H1 (cell line): ENCODE data around the gene CTIF. TPM values are rescaled to one million over a fixed set of nuclear protein-coding genes. Genes with fewer than 3 reads are reported as not detected.
A peak's percentile ranks its signal among the peaks of the same experiment; 100 is the strongest.

Source experiments
- CTCF ChIA-PET: fragments of 300-600 bp; sonication (Branson Sonifier 250); formaldehyde crosslinking; loops from one replicate; lab custom pipeline; 2021; ENCODE audit not compliant: partially characterized antibody; lab: Charles Lee
- POLR2A ChIA-PET: fragments of 300-600 bp; sonication (Branson Sonifier 250); formaldehyde crosslinking; loops from one replicate; lab custom pipeline; 2021; ENCODE audit warnings: inconsistent platforms; ENCODE audit not compliant: partially characterized antibody; lab: Charles Lee
- DNase-seq, 2 experiments: peaks; one replicate each; pipeline versions ENCODE4 v3.0.0 to v3.0.0-alpha.2; 2010 to 2022; ENCODE audit warnings: low spot score in 2 of 2, low read depth in 1 of 2, mixed read lengths in 1 of 2
- FAIRE-seq: peaks from 2 replicates; lab custom pipeline; 2011; peaks lifted over from hg19 to GRCh38; lab: Jason Lieb, UNC
- H2AFZ ChIP-seq: 2 replicates; pipeline ENCODE4 v1.8.1; 2012; ENCODE audit warnings: low read length, inconsistent platforms
- H2AK5ac ChIP-seq: 2 replicates; pipeline ENCODE4 v1.6.1; 2013; ENCODE audit warnings: low read depth, low read length
- H2BK120ac ChIP-seq: replicated peaks from 2 replicates; pipeline ENCODE3; 2013; ENCODE audit warnings: low read depth, low read length, inconsistent platforms
- H2BK12ac ChIP-seq: 2 replicates; pipeline ENCODE4 v1.6.1; 2013; ENCODE audit warnings: low read depth, low read length
- H2BK15ac ChIP-seq: 2 replicates; pipeline ENCODE4 v1.6.1; 2013; ENCODE audit warnings: low read length
- H2BK20ac ChIP-seq: 2 replicates; pipeline ENCODE4 v1.6.1; 2013; ENCODE audit warnings: low read length
- H2BK5ac ChIP-seq: 2 replicates; pipeline ENCODE4 v1.6.1; 2013; ENCODE audit warnings: low read depth, low read length
- H3K14ac ChIP-seq: 2 replicates; pipeline ENCODE4 v1.6.1; 2013; ENCODE audit warnings: inconsistent platforms; ENCODE audit not compliant: insufficient read length
- H3K18ac ChIP-seq: 2 replicates; pipeline ENCODE4 v1.6.1; 2013; ENCODE audit warnings: low read length; ENCODE audit errors: extremely low read depth
- H3K23ac ChIP-seq: 2 replicates; pipeline ENCODE4 v1.6.1; 2013; ENCODE audit warnings: inconsistent platforms; ENCODE audit not compliant: insufficient read length
- H3K23me2 ChIP-seq: 2 replicates; pipeline ENCODE4 v1.6.1; 2013; ENCODE audit warnings: low read depth, low read length
- H3K27ac ChIP-seq: 2 replicates; pipeline ENCODE4 v1.6.1; 2011; ENCODE audit warnings: low read depth, low read length, inconsistent platforms
- H3K27me3 ChIP-seq, 4 experiments: replicated peaks in 1 of 4; 1 replicate in 1 of 4; 2 replicates in 3 of 4; pipeline versions ENCODE4 v1.6.1 to v1.8.1; 2011 to 2013; ENCODE audit warnings: low read length in 3 of 4, mild to moderate bottlenecking in 3 of 4, inconsistent platforms in 2 of 4, mixed read lengths in 2 of 4, moderate library complexity in 1 of 4; ENCODE audit not compliant: control insufficient read depth in 3 of 4, insufficient read depth in 3 of 4; ENCODE audit errors: extremely low read depth in 1 of 4
- H3K36me3 ChIP-seq, 4 experiments: 2 replicates each; pipeline versions ENCODE4 v1.6.1 to v1.8.1; 2011 to 2013; ENCODE audit warnings: mild to moderate bottlenecking in 4 of 4, low read length in 3 of 4, moderate library complexity in 2 of 4, control low read depth in 1 of 4, inconsistent platforms in 1 of 4; ENCODE audit not compliant: insufficient read depth in 4 of 4, control insufficient read depth in 2 of 4
- H3K4ac ChIP-seq: replicated peaks from 2 replicates; pipeline ENCODE3; 2013; ENCODE audit warnings: low read length, low read depth, mixed read lengths, inconsistent platforms; ENCODE audit not compliant: insufficient read length
- H3K4me1 ChIP-seq, 4 experiments: replicated peaks in 1 of 4; 1 replicate in 1 of 4; 2 replicates in 3 of 4; pipeline versions ENCODE4 v1.6.1 to v1.8.1; 2011 to 2013; ENCODE audit warnings: low read length in 3 of 4, inconsistent platforms in 2 of 4, mixed read lengths in 1 of 4; ENCODE audit not compliant: insufficient read depth in 4 of 4, control insufficient read depth in 3 of 4
- H3K4me2 ChIP-seq, 2 experiments: 2 replicates each; pipeline versions ENCODE4 v1.6.1 to v1.8.1; 2011 to 2013; ENCODE audit warnings: low read depth in 2 of 2, low read length in 2 of 2, control low read depth in 1 of 2, inconsistent platforms in 1 of 2, mild to moderate bottlenecking in 1 of 2; ENCODE audit not compliant: insufficient read depth in 1 of 2
- H3K4me3 ChIP-seq, 4 experiments: fragments of 200-600, 300-600 bp in 1 of 4; sonication (generic), shearing (Covaris generic), sonication (Bioruptor Twin) in 1 of 4; 2 replicates each; pipeline versions ENCODE4 v1.5.1 to v1.8.1; 2011 to 2016; ENCODE audit warnings: low read length in 4 of 4, low read depth in 3 of 4, control low read depth in 2 of 4, inconsistent platforms in 2 of 4, mild to moderate bottlenecking in 2 of 4, mixed read lengths in 1 of 4, moderate library complexity in 1 of 4; ENCODE audit not compliant: insufficient read depth in 2 of 4; ENCODE audit errors: extremely low read depth in 1 of 4
- H3K56ac ChIP-seq: replicated peaks from 2 replicates; pipeline ENCODE3; 2013; ENCODE audit warnings: low read depth, mild to moderate bottlenecking, mixed read lengths, low read length, inconsistent platforms; ENCODE audit not compliant: insufficient read length
- H3K79me1 ChIP-seq: 2 replicates; pipeline ENCODE4 v1.6.1; 2013; ENCODE audit warnings: low read depth, low read length, control low read depth
- H3K79me2 ChIP-seq, 2 experiments: 2 replicates each; pipeline versions ENCODE4 v1.6.1 to v1.8.1; 2012 to 2013; ENCODE audit warnings: low read length in 2 of 2, mild to moderate bottlenecking in 2 of 2, inconsistent platforms in 1 of 2; ENCODE audit not compliant: insufficient read depth in 2 of 2, control insufficient read depth in 1 of 2
- H3K9ac ChIP-seq, 4 experiments: replicated peaks in 1 of 4; 1 replicate in 1 of 4; 2 replicates in 3 of 4; pipeline versions ENCODE4 v1.6.1 to v1.8.1; 2011 to 2013; ENCODE audit warnings: low read depth in 3 of 4, low read length in 3 of 4, control low read depth in 2 of 4, mild to moderate bottlenecking in 2 of 4, moderate library complexity in 2 of 4, inconsistent platforms in 1 of 4; ENCODE audit errors: extremely low read depth in 1 of 4
- H3K9me3 ChIP-seq, 2 experiments: 2 replicates each; pipeline versions ENCODE4 v1.6.1 to v1.8.1; 2012 to 2013; ENCODE audit warnings: mild to moderate bottlenecking in 2 of 2, moderate library complexity in 2 of 2, control low read depth in 1 of 2, inconsistent platforms in 1 of 2, low read depth in 1 of 2, low read length in 1 of 2, mixed read lengths in 1 of 2; ENCODE audit not compliant: insufficient read depth in 2 of 2
- H4K20me1 ChIP-seq, 2 experiments: replicated peaks in 1 of 2; 2 replicates each; pipeline versions ENCODE3 to v1.8.1; 2011 to 2013; ENCODE audit warnings: inconsistent platforms in 2 of 2, low read length in 2 of 2, mild to moderate bottlenecking in 1 of 2; ENCODE audit not compliant: insufficient read depth in 2 of 2, control insufficient read depth in 1 of 2
- H4K5ac ChIP-seq: 2 replicates; pipeline ENCODE4 v1.6.1; 2013; ENCODE audit warnings: low read length, low read depth, mixed read lengths, inconsistent platforms; ENCODE audit not compliant: insufficient read length
- H4K8ac ChIP-seq: 2 replicates; pipeline ENCODE4 v1.8.0; 2013; ENCODE audit warnings: mild to moderate bottlenecking, moderate library complexity, low read length, inconsistent platforms; ENCODE audit not compliant: insufficient read depth; ENCODE audit errors: extremely low read depth
- H4K91ac ChIP-seq: replicated peaks from 2 replicates; pipeline ENCODE3; 2013; ENCODE audit warnings: low read length, mixed read lengths, inconsistent platforms; ENCODE audit not compliant: insufficient read length
- CHD1 ChIP-seq: IDR thresholded peaks from 2 replicates; pipeline ENCODE4 v1.6.1; 2012; ENCODE audit warnings: low read depth, low read length, improper control_type of control experiment
- GABPA ChIP-seq: IDR thresholded peaks from 2 replicates; pipeline ENCODE4 v1.6.1; 2011; ENCODE audit warnings: mild to moderate bottlenecking, low read length, moderate library complexity, borderline replicate concordance; ENCODE audit not compliant: insufficient read depth
- HDAC2 ChIP-seq, 2 experiments: fragments of 300-600 bp in 1 of 2; sonication (generic) in 1 of 2; IDR thresholded peaks; 2 replicates each; pipeline ENCODE4 v1.6.1; 2011 to 2012; ENCODE audit warnings: low read depth in 2 of 2, low read length in 2 of 2, mild to moderate bottlenecking in 2 of 2, moderate library complexity in 2 of 2, borderline replicate concordance in 1 of 2, inconsistent platforms in 1 of 2
- JUND ChIP-seq: IDR thresholded peaks from 2 replicates; pipeline ENCODE4 v1.6.1; 2011; ENCODE audit warnings: mild to moderate bottlenecking, improper control_type of control experiment, low read length
- RAD21 ChIP-seq, 2 experiments: IDR thresholded peaks in 1 of 2; conservative IDR thresholded peaks in 1 of 2; 2 replicates each; pipeline ENCODE4 v1.6.1; 2011; ENCODE audit warnings: low read depth in 2 of 2, low read length in 2 of 2, improper control_type of control experiment in 1 of 2, inconsistent platforms in 1 of 2, mild to moderate bottlenecking in 1 of 2, moderate library complexity in 1 of 2
- SP1 ChIP-seq: IDR thresholded peaks from 2 replicates; pipeline ENCODE4 v1.6.1; 2011; ENCODE audit warnings: low read depth, low read length
- WGBS, 2 experiments: shearing (Covaris generic) in 1 of 2; methylation state at CpG; one replicate each; pipeline versions ENCODE4 v1.1.6 to v1.1.7; 2013 to 2015; ENCODE audit warnings: low lambda C conversion rate in 2 of 2, mixed read lengths in 2 of 2, inconsistent platforms in 1 of 2, low coverage in 1 of 2, missing lambda C conversion rate in 1 of 2; ENCODE audit not compliant: insufficient replicate concordance in 2 of 2, insufficient coverage in 1 of 2, insufficient read length in 1 of 2; ENCODE audit errors: extremely low coverage in 1 of 2, missing lambda C conversion rate in 1 of 2; 5-methylcytosine and 5-hydroxymethylcytosine counted together
- polyA plus RNA-seq, 7 experiments: library from polyadenylated mRNA; depleted of rRNA in 3 of 7; stranded (reverse) in 5 of 7; unstranded in 2 of 7; fragments of >200 nt in 5 of 7; fragments of 200-250 nt in 2 of 7; gene quantifications; 1 replicate in 5 of 7; 2 replicates in 1 of 7; 4 replicates in 1 of 7; pipeline versions ENCODE4 v1.2.1 to v1.2.3, GENCODE V29; 2011 to 2013; ENCODE audit warnings: missing spikeins in 2 of 7, mixed read lengths in 2 of 7
- total RNA-seq: library from RNA; stranded (reverse); fragmentation: NEBNext Ultra II Directional; extraction: Animal tissue kit (Norgen Biotek cat#: 25700); gene quantifications from 2 replicates; pipeline ENCODE4 v1.2.1, GENCODE V29; 2021
- TF ChIP-seq, protein P1 (sequence below): IDR thresholded peaks from 2 replicates; pipeline ENCODE4 v1.6.1; 2012; ENCODE audit warnings: inconsistent platforms
- TF ChIP-seq, protein P2 (sequence below), 3 experiments: IDR thresholded peaks; 1 replicate in 2 of 3; 2 replicates in 1 of 3; pipeline versions ENCODE4 v1.5.1 to v1.6.1; 2011; ENCODE audit warnings: low read length in 3 of 3, mild to moderate bottlenecking in 3 of 3, inconsistent platforms in 2 of 3, low read depth in 1 of 3, moderate library complexity in 1 of 3; ENCODE audit not compliant: insufficient read depth in 1 of 3; ENCODE audit errors: control extremely low read depth in 1 of 3

The CTIF gene
- total and polyA plus RNA-seq, 2 of the 8 experiments (the other 6 are each of a cell fraction or from before 2014, with no cell fraction given): 9.0 to 17.8 TPM

DNA sequence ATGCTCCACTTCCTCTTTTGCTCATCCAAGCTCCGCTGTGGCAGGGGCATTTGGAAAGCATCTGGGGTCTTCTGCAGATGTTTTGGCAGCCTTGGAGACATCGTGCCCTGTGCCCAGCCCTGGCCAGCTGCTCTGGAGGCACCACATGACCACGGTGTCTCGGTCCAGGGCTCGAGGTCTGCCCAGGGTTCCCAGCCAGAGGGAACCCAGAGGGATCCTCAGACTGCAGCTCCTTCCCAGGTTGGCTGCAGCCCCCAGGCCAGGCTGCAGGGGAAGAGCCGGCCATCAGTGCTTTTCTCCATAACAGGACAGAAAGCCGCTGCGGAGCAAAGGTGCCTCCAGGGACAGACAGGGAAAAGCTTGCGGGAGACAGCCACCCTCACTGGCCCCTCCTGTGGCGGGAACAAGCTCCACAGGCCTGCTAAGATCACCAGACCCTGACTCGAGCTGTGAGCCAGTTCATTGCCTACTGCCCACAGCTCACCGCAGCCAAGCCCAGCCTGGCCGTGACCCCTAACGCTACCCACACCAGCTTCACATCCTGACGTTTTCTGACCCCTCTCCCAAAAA, 337.2 kb downstream of the CTIF start:
- no peak overlapping the region for H4K8ac ChIP-seq
- POLR2A ChIA-PET: interaction anchor here (2.3 kb wide), 1 partner anchor 16 kb away, joined by 6 read pairs; no protein-coding TSS in a partner anchor
- H3K56ac ChIP-seq: no peak overlapping the region
- no peaks in the 10 kb centered on the region for H4K20me1 ChIP-seq
- H3K79me1 ChIP-seq: no peaks in the 10 kb centered on the region
- no peak overlapping the region for H2AFZ ChIP-seq
- H2BK20ac ChIP-seq: no peak overlapping the region
- H3K4me1 ChIP-seq: peaks cover 0 to 13% (median 10%) of the 10 kb centered on the region in 4 experiments; a peak in 6 of 7 replicates
- H3K27ac ChIP-seq: no peak overlapping the region
- CTCF ChIA-PET: interaction anchor here (0.7 to 2.9 kb wide), 16 partner anchors 8 to 459 kb away, joined by 3 to 24 read pairs (median 4); no protein-coding TSS in a partner anchor
- peak overlapping the region; percentile 40; the same call in 1 of the 2 replicates for H2BK15ac ChIP-seq
- no peak overlapping the region for H3K14ac ChIP-seq
- no peak overlapping the region for H4K91ac ChIP-seq
- no peak overlapping the region for H3K4me2 ChIP-seq
- no peak overlapping the region for H3K23ac ChIP-seq
- H2BK5ac ChIP-seq: no peak overlapping the region
- H3K4me3 ChIP-seq: no peak overlapping the region
- FAIRE-seq (no peak), DNase-seq (no peak)
- no peaks in the 10 kb centered on the region for H3K9me3 ChIP-seq
- no peak overlapping the region for H2BK120ac ChIP-seq
- H2AK5ac ChIP-seq: no peak overlapping the region
- no peaks in the 10 kb centered on the region for H3K79me2 ChIP-seq
- H3K23me2 ChIP-seq: no peaks in the 10 kb centered on the region
- peak overlapping the region; percentile 14 for H3K4ac ChIP-seq
- H3K27me3 ChIP-seq: 0 out of 7 replicates have a peak, but pooled peaks cover 0 to 4% (median 1%) of the 10 kb centered on the region in 4 experiments
- no peak overlapping the region for H4K5ac ChIP-seq
- H3K9ac ChIP-seq: no peak overlapping the region
- no peaks in the 10 kb centered on the region for H3K36me3 ChIP-seq
- WGBS, 2 experiments: 81% methylated on average over 15 of the region's 15 CpGs; no CpG with 5 or more reads in 1 of the 2 experiments
- 0 out of 2 replicates have a peak overlapping the region, but pooled peaks have one; percentile 52 for H2BK12ac ChIP-seq
- no peak overlapping the region; the same call in 1 of the 2 replicates for H3K18ac ChIP-seq
- TF ChIP-seq CHD1 (no peak), JUND (no peak), SP1 (no peak), GABPA (no peak), RAD21 (IDR thresholded peaks at IDR 0.05 in 1 of 2, conservative IDR thresholded peaks at IDR 0.05 in 1 of 2; ENCODE audit: low read depth in 2 of 2, low read length in 2 of 2) (peak in 1 of 2 experiments; percentile 47; a peak in 2 of 4 replicates), HDAC2 (IDR thresholded peaks at IDR 0.05; ENCODE audit: borderline replicate concordance in 1 of 2, low read depth in 2 of 2, low read length in 2 of 2) (no peak)
- TF ChIP-seq, protein P1, sequence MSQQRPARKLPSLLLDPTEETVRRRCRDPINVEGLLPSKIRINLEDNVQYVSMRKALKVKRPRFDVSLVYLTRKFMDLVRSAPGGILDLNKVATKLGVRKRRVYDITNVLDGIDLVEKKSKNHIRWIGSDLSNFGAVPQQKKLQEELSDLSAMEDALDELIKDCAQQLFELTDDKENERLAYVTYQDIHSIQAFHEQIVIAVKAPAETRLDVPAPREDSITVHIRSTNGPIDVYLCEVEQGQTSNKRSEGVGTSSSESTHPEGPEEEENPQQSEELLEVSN: 0 out of 2 replicates have a peak, but pooled peaks have one; percentile 21
- TF ChIP-seq, protein P2, sequence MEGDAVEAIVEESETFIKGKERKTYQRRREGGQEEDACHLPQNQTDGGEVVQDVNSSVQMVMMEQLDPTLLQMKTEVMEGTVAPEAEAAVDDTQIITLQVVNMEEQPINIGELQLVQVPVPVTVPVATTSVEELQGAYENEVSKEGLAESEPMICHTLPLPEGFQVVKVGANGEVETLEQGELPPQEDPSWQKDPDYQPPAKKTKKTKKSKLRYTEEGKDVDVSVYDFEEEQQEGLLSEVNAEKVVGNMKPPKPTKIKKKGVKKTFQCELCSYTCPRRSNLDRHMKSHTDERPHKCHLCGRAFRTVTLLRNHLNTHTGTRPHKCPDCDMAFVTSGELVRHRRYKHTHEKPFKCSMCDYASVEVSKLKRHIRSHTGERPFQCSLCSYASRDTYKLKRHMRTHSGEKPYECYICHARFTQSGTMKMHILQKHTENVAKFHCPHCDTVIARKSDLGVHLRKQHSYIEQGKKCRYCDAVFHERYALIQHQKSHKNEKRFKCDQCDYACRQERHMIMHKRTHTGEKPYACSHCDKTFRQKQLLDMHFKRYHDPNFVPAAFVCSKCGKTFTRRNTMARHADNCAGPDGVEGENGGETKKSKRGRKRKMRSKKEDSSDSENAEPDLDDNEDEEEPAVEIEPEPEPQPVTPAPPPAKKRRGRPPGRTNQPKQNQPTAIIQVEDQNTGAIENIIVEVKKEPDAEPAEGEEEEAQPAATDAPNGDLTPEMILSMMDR (IDR thresholded peaks at IDR 0.05; ENCODE audit: control extremely low read depth in 1 of 3, insufficient read depth in 1 of 3, low read depth in 1 of 3, low read length in 3 of 3): peak in 2 of 3 experiments; percentile 35 to 42; a peak in 3 of 4 replicates
